GM12865 (cell line): ENCODE results near the gene SIN3A.
"Not testable (repeated sequence)": the region's sequence is repeated elsewhere in the genome, so short reads cannot be mapped to it uniquely, and the experiment has no call there.

ENCODE experiments used
- DNase-seq: peaks from one replicate; pipeline ENCODE4 v3.0.0; 2010; ENCODE audit warnings: low read depth
- H3K4me3 ChIP-seq: 2 replicates; pipeline ENCODE4 v1.5.1; 2011; ENCODE audit warnings: mild to moderate bottlenecking, low read depth, low read length, control low read depth
- CTCF ChIP-seq: IDR thresholded peaks from 2 replicates; pipeline ENCODE4 v1.5.1; 2011; ENCODE audit warnings: low read length, control low read depth, low read depth, inconsistent platforms; ENCODE audit not compliant: insufficient read depth; ENCODE audit errors: missing control alignments

The SIN3A gene

GRCh38 chr15:75416584-75416983 lies 34.9 kb downstream of the SIN3A start:
- no peak overlapping the region for H3K4me3 ChIP-seq
- no peak for DNase-seq
- no peak for TF ChIP-seq CTCF

GRCh38 chr15:75410196-75410595 lies 41.3 kb downstream of the SIN3A start:
- H3K4me3 ChIP-seq, result no peak overlapping the region
- no peak for TF ChIP-seq CTCF
- peak; percentile 37 for DNase-seq

- TF ChIP-seq CTCF, result no peak
- no peak for DNase-seq
- H3K4me3 ChIP-seq, result no peak overlapping the region
These were observed 44.4 kb downstream of the SIN3A start for GRCh38 chr15:75407083-75407482.

- DNase-seq, result no peak
- H3K4me3 ChIP-seq, result no peak overlapping the region
- no peak for TF ChIP-seq CTCF
These were observed 47.6 kb downstream of the SIN3A start for GRCh38 chr15:75403892-75404291.

- H3K4me3 ChIP-seq, result no peak overlapping the region
- no peak for TF ChIP-seq CTCF
- no peak for DNase-seq
These were observed 54.0 kb downstream of the SIN3A start for GRCh38 chr15:75397494-75397893.

- TF ChIP-seq CTCF, result no peak
- no peak overlapping the region for H3K4me3 ChIP-seq
- DNase-seq, result no peak
These were observed 61.6 kb downstream of the SIN3A start for GRCh38 chr15:75389791-75390382.

- not testable (repeated sequence) for H3K4me3 ChIP-seq, DNase-seq
These were observed 67.5 kb downstream of the SIN3A start for GRCh38 chr15:75383986-75384385.
